Activated T-helper 1 cell treated with Interleukin-2 at 50 U/mL for 16 hours (primary cell): ENCODE data around the gene SUPT3H.
"Not testable (repeated sequence)": the region's sequence is repeated elsewhere in the genome, so short reads cannot be mapped to it uniquely, and the experiment has no call there.

Experiments used
- DNase-seq: peaks from one replicate; pipeline ENCODE4 v3.0.0-alpha.2; 2020; ENCODE audit warnings: low read depth

Gene SUPT3H

GRCh38 chr6:45323656-45324224, 54.0 kb downstream of the SUPT3H start:
- DNase-seq: no peak

DNA sequence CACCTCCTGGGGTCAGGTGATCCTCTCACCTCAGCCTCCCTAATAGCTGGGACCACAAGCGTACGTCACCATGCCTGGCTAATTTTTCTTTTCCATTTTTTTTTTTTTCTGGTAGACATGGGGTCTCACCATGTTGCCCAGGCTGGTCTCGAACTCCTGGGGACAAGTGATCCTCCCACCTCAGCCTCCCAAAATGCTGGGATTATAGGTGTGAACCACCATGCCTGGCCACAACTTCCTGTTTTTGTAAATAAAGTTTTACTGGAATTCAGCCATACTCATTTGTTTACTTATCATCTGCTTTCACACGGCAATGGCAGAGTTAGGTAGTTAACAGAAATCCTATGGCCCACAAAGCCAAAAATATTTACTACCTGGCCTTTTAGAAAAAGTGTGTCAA, 57.4 kb downstream of the SUPT3H start:
- DNase-seq: no peak

- no peak for DNase-seq
Observed at GRCh38 chr6:45314146-45314545, 63.6 kb downstream of the SUPT3H start.

DNA sequence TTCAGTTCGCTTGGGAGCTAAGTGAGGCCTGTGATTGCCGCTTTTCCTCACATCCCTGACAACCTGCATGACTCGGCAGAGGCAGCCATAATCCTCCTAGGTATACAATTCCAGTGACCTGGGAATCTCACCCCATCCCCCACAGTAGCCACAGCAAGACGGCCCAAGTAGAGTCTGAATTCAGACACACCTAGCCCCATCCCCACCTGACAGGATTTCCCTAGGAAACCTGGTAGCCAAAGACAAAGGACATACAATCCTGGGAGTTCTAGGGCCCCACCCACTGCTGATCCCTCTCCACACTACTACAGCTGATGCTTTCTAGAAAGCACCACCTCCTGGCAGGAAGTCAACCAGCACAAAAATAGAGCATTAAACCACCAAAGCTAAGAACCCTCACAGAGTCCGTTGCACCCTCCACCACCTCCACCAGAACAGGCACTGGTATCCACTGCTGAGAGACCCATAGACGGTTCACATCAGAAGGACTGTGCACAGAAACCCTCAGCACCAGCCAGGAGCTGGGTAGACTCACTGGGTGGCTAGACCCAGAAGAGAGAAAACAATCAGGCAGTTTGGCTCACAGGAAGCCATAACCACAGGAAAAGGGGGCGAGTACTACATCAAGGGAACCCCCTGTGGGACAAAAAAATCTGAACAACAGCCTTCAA, 67.5 kb downstream of the SUPT3H start:
- DNase-seq: no peak

- DNase-seq: no peak
Observed at GRCh38 chr6:45305546-45305945, 72.2 kb downstream of the SUPT3H start.

- DNase-seq: no peak
Observed at GRCh38 chr6:45302832-45303231, 74.9 kb downstream of the SUPT3H start.

DNA sequence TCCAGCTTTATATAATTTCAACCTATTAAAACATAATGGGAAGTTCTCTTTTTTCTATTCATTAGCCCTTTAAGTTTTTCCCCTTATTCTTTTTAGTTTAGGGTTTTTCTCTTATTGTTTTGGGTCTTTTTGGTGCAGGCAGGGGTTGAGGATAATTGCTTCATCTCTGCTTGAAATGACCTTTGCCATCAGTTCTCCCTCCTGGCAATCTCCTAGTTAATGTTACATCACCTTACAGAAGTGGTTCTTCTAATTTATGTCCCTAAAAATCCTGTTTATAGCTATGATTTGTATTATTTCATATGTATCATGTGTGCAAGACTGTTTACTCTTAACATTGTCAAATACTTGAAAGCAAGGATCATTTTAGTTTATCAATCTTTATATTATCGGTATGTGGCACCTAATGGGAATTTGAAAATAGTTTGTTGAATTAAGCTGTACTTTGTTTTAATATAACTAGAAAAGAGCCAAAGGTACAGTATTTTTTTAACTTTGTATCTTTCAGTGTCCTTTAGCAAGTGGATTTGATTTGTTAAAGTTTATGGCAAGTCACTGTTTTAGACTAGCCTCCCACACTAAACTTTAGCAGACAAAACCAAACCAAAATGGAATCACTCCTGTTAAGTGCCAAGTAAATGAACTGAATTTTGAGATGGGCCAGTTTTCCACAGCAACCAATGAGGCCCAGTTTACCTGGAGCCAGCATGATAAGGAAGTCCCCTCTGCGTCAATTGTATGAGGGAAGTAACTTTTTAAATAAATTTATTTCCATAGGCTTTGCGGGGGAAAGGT, 76.2 kb downstream of the SUPT3H start:
- no peak for DNase-seq

- no peak for DNase-seq
Observed at GRCh38 chr6:45300736-45301135, 77.0 kb downstream of the SUPT3H start.

- no peak for DNase-seq
Observed at GRCh38 chr6:45299096-45299581, 78.6 kb downstream of the SUPT3H start.

DNA sequence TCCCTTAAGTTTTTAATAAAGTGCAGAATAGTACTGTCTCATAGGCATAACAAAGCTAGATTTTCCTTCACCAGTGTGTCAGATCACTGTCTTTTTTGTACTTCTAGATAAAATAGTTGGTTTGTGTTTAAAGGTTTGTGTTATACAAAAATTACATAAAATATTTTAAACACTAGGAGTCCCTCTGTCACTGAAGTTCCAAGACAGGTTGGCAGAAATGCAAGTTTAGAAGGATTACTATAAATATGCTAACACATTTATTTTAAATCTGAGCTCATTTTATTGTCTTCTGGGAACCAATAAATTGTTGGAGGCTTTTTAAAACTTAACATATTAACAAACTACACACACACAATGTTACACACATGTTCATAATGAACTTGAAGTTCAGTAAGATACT, 80.4 kb downstream of the SUPT3H start:
- DNase-seq: no peak

DNA sequence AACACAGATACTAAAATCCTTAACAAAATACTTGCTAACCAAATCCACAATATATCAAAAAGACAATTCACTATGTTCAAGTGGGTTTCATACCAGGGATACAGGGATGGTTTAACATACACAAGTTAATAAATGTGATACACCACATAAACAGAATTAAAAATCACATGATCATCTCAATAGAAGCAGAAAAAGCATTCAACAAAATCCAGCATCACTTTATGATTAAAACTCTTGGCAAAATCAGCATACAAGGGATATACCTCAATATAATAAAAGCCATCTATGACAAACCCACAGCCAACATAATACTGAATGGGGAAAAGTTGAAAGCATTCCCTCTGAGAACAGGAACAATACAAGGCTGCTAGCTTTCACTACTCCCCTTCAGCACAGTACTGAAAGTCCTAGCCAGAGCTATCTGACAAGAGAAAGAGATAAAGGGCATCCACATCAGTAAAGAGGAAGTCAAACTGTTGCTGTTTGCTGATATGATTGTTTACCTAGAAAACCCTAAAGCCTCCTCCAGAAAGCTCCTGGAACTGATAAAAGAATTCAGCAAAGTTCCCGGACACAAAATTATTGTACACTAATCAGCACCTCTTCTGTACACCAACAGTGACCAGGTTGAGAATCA, 83.6 kb downstream of the SUPT3H start:
- DNase-seq: not testable (repeated sequence)

- no peak for DNase-seq
Observed at GRCh38 chr6:45293306-45293705, 84.4 kb downstream of the SUPT3H start.

DNA sequence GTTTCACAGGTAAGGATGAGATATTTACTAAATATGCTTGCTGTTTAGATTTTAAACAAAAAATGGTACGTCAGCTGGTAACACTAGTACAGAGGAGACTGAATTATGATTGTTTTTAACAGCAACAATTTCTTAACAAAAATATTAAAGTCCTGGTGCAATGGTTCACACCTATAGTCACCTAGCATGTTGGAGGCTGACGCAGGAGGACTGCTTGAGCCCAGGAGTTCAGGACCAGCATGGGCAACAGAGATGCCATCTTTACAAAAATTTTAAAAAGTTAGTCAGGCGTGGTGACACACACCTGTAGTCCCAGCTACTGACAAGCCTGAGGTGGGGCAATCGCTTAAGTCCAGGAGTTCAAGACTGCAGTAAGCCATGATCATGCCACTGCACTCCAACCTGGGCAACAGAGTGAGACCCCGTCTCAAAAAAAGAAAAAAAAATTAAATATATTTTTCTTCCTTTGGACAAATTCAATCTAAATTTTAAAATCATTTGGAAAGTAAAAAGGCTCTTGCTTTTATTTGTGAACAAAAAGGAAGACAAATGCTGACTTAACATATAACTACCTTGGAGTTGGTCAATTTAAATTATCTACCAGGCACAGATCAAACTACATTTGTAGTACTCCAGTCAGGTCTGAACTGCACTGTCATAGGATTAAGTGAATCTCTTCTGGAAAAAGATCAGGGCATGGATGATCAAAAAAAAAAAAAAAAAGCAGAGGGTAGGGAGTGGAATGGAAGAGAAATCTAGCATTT, 87.8 kb downstream of the SUPT3H start:
- no peak for DNase-seq

GRCh38 chr6:45286707-45287106, 91.0 kb downstream of the SUPT3H start:
- DNase-seq: not testable (repeated sequence)

- DNase-seq: no peak
Observed at GRCh38 chr6:45278367-45278766, 99.4 kb downstream of the SUPT3H start.

DNA sequence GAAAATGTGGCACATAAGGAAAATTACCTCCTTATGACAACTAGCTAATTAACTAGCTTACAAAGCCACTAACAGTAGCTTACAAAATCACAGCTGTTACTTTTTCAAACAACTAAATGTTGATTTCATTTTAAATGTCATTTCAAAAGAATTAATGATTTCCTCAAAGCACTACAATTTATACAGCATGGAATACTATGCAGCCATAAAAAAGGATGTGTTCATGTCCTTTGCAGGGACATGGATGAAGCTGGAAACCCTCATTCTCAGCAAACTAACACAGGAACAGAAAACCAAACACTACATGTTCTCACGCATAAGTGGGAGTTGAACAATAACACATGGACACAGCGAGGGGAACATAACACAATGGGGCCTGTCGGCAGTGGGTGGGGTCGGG, 100.0 kb downstream of the SUPT3H start:
- not testable (repeated sequence) for DNase-seq

DNA sequence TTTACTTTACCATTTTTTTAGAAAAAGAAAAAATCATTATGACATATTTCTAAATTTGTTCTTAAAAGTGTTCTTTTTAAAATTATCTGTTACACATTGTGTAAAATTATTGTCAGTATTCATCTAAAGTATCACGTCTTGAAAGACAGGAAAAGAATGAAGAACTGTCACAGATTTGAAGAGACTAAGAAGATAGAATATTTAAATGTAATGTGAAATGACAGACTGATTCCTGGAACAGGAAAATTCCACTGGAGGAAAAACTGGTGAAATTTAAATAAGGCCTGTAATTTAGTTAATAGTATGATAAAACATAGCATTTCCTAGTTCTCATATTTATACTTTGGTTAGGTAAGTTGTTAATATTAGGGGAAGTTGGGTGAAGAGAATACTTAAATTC, 102.4 kb downstream of the SUPT3H start:
- DNase-seq: no peak

- DNase-seq: no peak
Observed at GRCh38 chr6:45272626-45273025, 105.1 kb downstream of the SUPT3H start.

DNA sequence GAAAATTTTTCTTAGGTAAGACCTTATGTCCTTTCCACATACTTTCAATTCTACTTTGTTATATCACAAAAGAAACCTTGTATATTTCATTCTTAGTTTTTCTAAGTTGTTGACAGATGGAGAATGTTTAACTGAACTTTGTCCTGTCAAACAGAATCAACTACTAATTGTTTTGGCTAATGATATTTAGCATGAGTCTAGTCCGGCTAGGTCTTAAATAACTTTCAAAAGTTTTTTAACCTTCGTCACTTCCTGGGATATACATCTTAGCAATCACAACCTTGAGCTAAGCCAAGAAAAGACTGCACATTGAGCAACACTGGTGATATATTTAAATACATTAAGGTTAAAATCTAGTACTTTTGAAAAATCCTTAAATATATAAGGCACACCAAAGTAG, 112.5 kb downstream of the SUPT3H start:
- DNase-seq: no peak

- DNase-seq: no peak
Observed at GRCh38 chr6:45260696-45261095, 117.0 kb downstream of the SUPT3H start.

- no peak for DNase-seq
Observed at GRCh38 chr6:45256697-45257695, 120.7 kb downstream of the SUPT3H start.
